CD8-positive, alpha-beta memory T cell (primary cell): ENCODE measurements around the gene SLC6A14. TPM values are rescaled to one million over a fixed set of nuclear protein-coding genes. Genes with fewer than 3 reads are reported as not detected.
A peak's percentile ranks its signal among the peaks of the same experiment; 100 is the strongest.

Experiments
- CTCF ChIA-PET: fragments of 350-600 bp; sonication (Branson Sonifier 250); formaldehyde crosslinking; loops from one replicate; lab custom pipeline; 2021; ENCODE audit warnings: antibody characterized with exemption; lab: Charles Lee
- POLR2A ChIA-PET: fragments of 350-600 bp; sonication (Branson Sonifier 250); formaldehyde crosslinking; loops from one replicate; lab custom pipeline; 2021; ENCODE audit warnings: antibody characterized with exemption; lab: Charles Lee
- DNase-seq, 5 donors: peaks; one replicate each; pipeline versions ENCODE4 v3.0.0 to v3.0.0-alpha.2; 2020 to 2022; ENCODE audit warnings: mixed read lengths in 1 of 5
- H3K27ac ChIP-seq: one replicate; pipeline ENCODE4 v1.7.0; 2013; ENCODE audit warnings: low read depth, mild to moderate bottlenecking, low read length, moderate library complexity
- H3K27me3 ChIP-seq: 2 replicates; pipeline ENCODE4 v1.7.0; 2013; ENCODE audit warnings: low read length, mild to moderate bottlenecking; ENCODE audit not compliant: insufficient read depth, poor library complexity, severe bottlenecking
- H3K36me3 ChIP-seq: 2 replicates; pipeline ENCODE4 v1.7.0; 2013; ENCODE audit warnings: mild to moderate bottlenecking, low read length, moderate library complexity; ENCODE audit not compliant: insufficient read depth
- H3K4me1 ChIP-seq: 2 replicates; pipeline ENCODE4 v1.7.0; 2013; ENCODE audit warnings: mild to moderate bottlenecking, low read length, moderate library complexity; ENCODE audit not compliant: insufficient read depth
- H3K4me3 ChIP-seq: 2 replicates; pipeline ENCODE4 v1.7.0; 2013; ENCODE audit warnings: mild to moderate bottlenecking, low read length
- H3K9me3 ChIP-seq: 2 replicates; pipeline ENCODE4 v1.7.0; 2013; ENCODE audit warnings: mild to moderate bottlenecking, low read length
- H3K27ac Mint-ChIP-seq, 8 donors: one replicate each; pipeline ENCODE4 v1.8.0; 2020 to 2021; ENCODE audit warnings: mixed read lengths in 8 of 8, mild to moderate bottlenecking in 6 of 8, inconsistent platforms in 3 of 8, moderate library complexity in 3 of 8
- H3K27me3 Mint-ChIP-seq, 2 donors: one replicate each; pipeline ENCODE4 v1.8.0; 2020 to 2021; ENCODE audit warnings: mixed read lengths in 2 of 2, mild to moderate bottlenecking in 1 of 2, moderate library complexity in 1 of 2
- H3K36me3 Mint-ChIP-seq, 3 donors: one replicate each; pipeline ENCODE4 v1.8.0; 2020 to 2021; ENCODE audit warnings: mixed read lengths in 3 of 3, inconsistent platforms in 1 of 3, mild to moderate bottlenecking in 1 of 3
- H3K4me1 Mint-ChIP-seq, 3 donors: one replicate each; pipeline ENCODE4 v1.8.0; 2020 to 2021; ENCODE audit warnings: mixed read lengths in 3 of 3, inconsistent platforms in 1 of 3, mild to moderate bottlenecking in 1 of 3
- H3K4me3 Mint-ChIP-seq, 7 donors: one replicate each; pipeline ENCODE4 v1.8.0; 2020 to 2021; ENCODE audit warnings: mixed read lengths in 7 of 7, mild to moderate bottlenecking in 6 of 7, moderate library complexity in 4 of 7, inconsistent platforms in 2 of 7
- H3K9me3 Mint-ChIP-seq, 5 donors: one replicate each; pipeline ENCODE4 v1.8.0; 2020 to 2022; ENCODE audit warnings: mixed read lengths in 5 of 5, mild to moderate bottlenecking in 3 of 5, moderate library complexity in 2 of 5, inconsistent platforms in 1 of 5
- polyA plus RNA-seq: library from polyadenylated mRNA; unstranded; fragments of 300-500 nt; fragmentation: Illumina TruSeq; gene quantifications from one replicate; pipeline ENCODE4 v1.2.3, GENCODE V29; 2021
- total RNA-seq, 2 experiments: library from RNA; stranded (reverse); gene quantifications; one replicate each; pipeline ENCODE4 v1.2.3, GENCODE V29; 2021

SLC6A14 gene
- total and polyA plus RNA-seq, 3 experiments from 2014 or later = not detected

- H3K4me3 ChIP-seq = no peak overlapping the region
- H3K36me3 ChIP-seq = no peaks in the 10 kb centered on the region
- H3K27ac Mint-ChIP-seq = no peak overlapping the region
- peaks cover 0 to 5% (median 0%) of the 10 kb centered on the region in 5 donors for H3K9me3 Mint-ChIP-seq
- no peaks in the 10 kb centered on the region for H3K27me3 Mint-ChIP-seq
- H3K36me3 Mint-ChIP-seq = no peaks in the 10 kb centered on the region
- H3K27me3 ChIP-seq = no peaks in the 10 kb centered on the region
- no peaks in the 10 kb centered on the region for H3K4me1 ChIP-seq
- no peak overlapping the region for H3K4me3 Mint-ChIP-seq
- POLR2A ChIA-PET = no interaction called here
- no peak overlapping the region for H3K27ac ChIP-seq
- CTCF ChIA-PET = no interaction called here
- no peak for DNase-seq
- H3K4me1 Mint-ChIP-seq = no peaks in the 10 kb centered on the region
- no peaks in the 10 kb centered on the region for H3K9me3 ChIP-seq
These were observed 809 bp upstream of the SLC6A14 start for GRCh38 chrX:116435597-116435996.

GRCh38 chrX:116449156-116449555, 12.8 kb downstream of the SLC6A14 start:
- ChIA-PET POLR2A (no interaction called here), CTCF (no interaction called here)
- Mint-ChIP-seq H3K4me3 (no peak overlapping the region), H3K4me1 (no peaks in the 10 kb centered on the region), H3K27me3 (peaks cover 0 to 2% of the 10 kb centered on the region in 2 donors), H3K27ac (peak overlapping the region in 1 of 8 donors; percentile 46), H3K36me3 (no peaks in the 10 kb centered on the region), H3K9me3 (peaks cover 0 to 4% (median 2%) of the 10 kb centered on the region in 5 donors)
- Histone ChIP-seq H3K27ac (no peak overlapping the region), H3K4me1 (no peaks in the 10 kb centered on the region), H3K27me3 (no peaks in the 10 kb centered on the region), H3K9me3 (no peaks in the 10 kb centered on the region), H3K4me3 (no peak overlapping the region), H3K36me3 (no peaks in the 10 kb centered on the region)
- no peak for DNase-seq

DNA sequence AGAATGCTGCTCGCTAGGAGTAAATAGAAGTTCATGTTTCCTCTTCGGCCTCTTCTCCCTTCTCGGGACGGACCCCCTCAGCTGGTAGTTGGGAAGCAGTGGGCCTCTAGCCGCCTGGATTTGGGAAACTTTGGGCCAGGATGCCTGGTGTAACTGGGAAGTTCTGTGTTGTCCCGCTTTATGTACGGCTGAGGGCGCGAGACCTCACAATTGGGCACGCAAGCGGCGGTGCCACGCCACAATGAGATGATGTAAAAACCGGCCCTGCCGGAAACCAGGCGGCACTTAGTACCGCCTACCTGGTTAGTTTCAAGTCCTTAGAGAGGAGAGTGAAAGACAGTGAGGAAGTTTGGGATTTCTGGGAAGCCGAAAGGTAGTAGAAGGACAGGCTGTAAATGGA, 26.4 kb downstream of the SLC6A14 start, which contains the start of gene CT83:
Gene CT83 (minus strand): TSS at position 155 of the 400 bp plus-strand sequence. CDS start 120 bp downstream, at position 35.
- no peaks in the 10 kb centered on the region for H3K9me3 ChIP-seq
- Mint-ChIP-seq H3K4me3 (no peak within 1 kb of the TSS), H3K27me3 (no peaks in the 10 kb centered on the region), H3K27ac (no peak within 1 kb of the TSS), H3K9me3 (peaks cover 0 to 3% (median 0%) of the 10 kb centered on the region in 5 donors), H3K4me1 (no peaks in the 10 kb centered on the region), H3K36me3 (no peaks in the 10 kb centered on the region)
- H3K4me1 ChIP-seq = no peaks in the 10 kb centered on the region
- ChIA-PET POLR2A (no interaction called here), CTCF (no interaction called here)
- no peaks in the 10 kb centered on the region for H3K36me3 ChIP-seq
- DNase-seq = no peak
- H3K4me3 ChIP-seq = no peak within 1 kb of the TSS
- H3K27ac ChIP-seq = no peak within 1 kb of the TSS
- H3K27me3 ChIP-seq = no peaks in the 10 kb centered on the region

- ChIA-PET CTCF (no interaction called here), POLR2A (no interaction called here)
- no peak overlapping the region for H3K27ac ChIP-seq
- no peak for DNase-seq
- Mint-ChIP-seq H3K4me3 (no peak overlapping the region), H3K27me3 (peaks cover 0 to 6% of the 10 kb centered on the region in 2 donors), H3K27ac (no peak overlapping the region), H3K4me1 (no peaks in the 10 kb centered on the region), H3K36me3 (no peaks in the 10 kb centered on the region), H3K9me3 (peaks cover 0 to 3% (median 0%) of the 10 kb centered on the region in 5 donors)
- H3K4me1 ChIP-seq = no peaks in the 10 kb centered on the region
- H3K4me3 ChIP-seq = no peak overlapping the region
- no peaks in the 10 kb centered on the region for H3K9me3 ChIP-seq
- no peaks in the 10 kb centered on the region for H3K36me3 ChIP-seq
- H3K27me3 ChIP-seq = no peaks in the 10 kb centered on the region
These were observed 43.7 kb downstream of the SLC6A14 start for GRCh38 chrX:116480059-116480458.

- no peaks in the 10 kb centered on the region for H3K4me1 Mint-ChIP-seq
- CTCF ChIA-PET = no interaction called here
- no peaks in the 10 kb centered on the region for H3K27me3 Mint-ChIP-seq
These were observed 53.7 kb downstream of the SLC6A14 start for GRCh38 chrX:116490104-116490503.

DNA sequence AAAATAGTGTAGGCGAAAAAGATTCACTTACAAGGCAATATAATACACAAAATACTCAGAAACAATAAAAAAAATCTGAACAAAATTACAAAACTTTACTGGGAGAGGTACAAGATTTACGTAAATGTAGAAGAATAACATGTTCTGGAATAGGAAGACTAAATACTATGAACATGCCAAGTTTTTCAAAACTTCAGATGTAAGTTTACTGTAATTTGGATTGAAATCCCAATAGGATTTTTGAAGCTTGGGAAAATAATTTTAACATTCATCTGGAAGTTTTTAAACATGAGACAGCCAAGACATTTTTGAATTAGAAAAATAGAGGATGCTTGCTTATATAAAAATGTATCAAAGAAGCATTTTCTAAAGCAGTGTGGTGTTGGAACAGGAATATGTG, 56.9 kb downstream of the SLC6A14 start:
- Mint-ChIP-seq H3K9me3 (peaks cover 0 to 7% (median 4%) of the 10 kb centered on the region in 5 donors), H3K4me1 (no peaks in the 10 kb centered on the region), H3K27ac (no peak overlapping the region), H3K36me3 (no peaks in the 10 kb centered on the region), H3K27me3 (no peaks in the 10 kb centered on the region), H3K4me3 (no peak overlapping the region)
- H3K4me3 ChIP-seq = no peak overlapping the region
- no peaks in the 10 kb centered on the region for H3K36me3 ChIP-seq
- no peaks in the 10 kb centered on the region for H3K4me1 ChIP-seq
- ChIA-PET POLR2A (no interaction called here), CTCF (no interaction called here)
- no peaks in the 10 kb centered on the region for H3K9me3 ChIP-seq
- no peak overlapping the region for H3K27ac ChIP-seq
- no peaks in the 10 kb centered on the region for H3K27me3 ChIP-seq
- DNase-seq = no peak

More at GRCh38 chrX:116490104-116490503, 53.7 kb downstream of the SLC6A14 start:
- POLR2A ChIA-PET = no interaction called here
- Histone ChIP-seq H3K27ac (no peak overlapping the region), H3K27me3 (no peaks in the 10 kb centered on the region), H3K4me3 (no peak overlapping the region), H3K9me3 (no peaks in the 10 kb centered on the region), H3K4me1 (no peaks in the 10 kb centered on the region), H3K36me3 (no peaks in the 10 kb centered on the region)
- no peak for DNase-seq
- Mint-ChIP-seq H3K4me3 (no peak overlapping the region), H3K9me3 (peaks cover 0 to 5% (median 0%) of the 10 kb centered on the region in 5 donors), H3K36me3 (no peaks in the 10 kb centered on the region), H3K27ac (no peak overlapping the region)

- Histone ChIP-seq H3K4me1 (no peaks in the 10 kb centered on the region), H3K4me3 (no peak overlapping the region), H3K36me3 (no peaks in the 10 kb centered on the region), H3K27me3 (no peaks in the 10 kb centered on the region), H3K27ac (no peak overlapping the region), H3K9me3 (no peaks in the 10 kb centered on the region)
- Mint-ChIP-seq H3K9me3 (peaks cover 2 to 8% (median 4%) of the 10 kb centered on the region in 5 donors), H3K36me3 (no peaks in the 10 kb centered on the region), H3K27ac (no peak overlapping the region), H3K4me3 (no peak overlapping the region), H3K4me1 (no peaks in the 10 kb centered on the region), H3K27me3 (peaks cover 0 to 3% of the 10 kb centered on the region in 2 donors)
- ChIA-PET CTCF (no interaction called here), POLR2A (no interaction called here)
- DNase-seq = no peak
These were observed 63.4 kb downstream of the SLC6A14 start for GRCh38 chrX:116499780-116500179.
